Suprapubic skin (tissue), 4 donors: ENCODE data around the gene COQ10B. TPM values are rescaled to one million over a fixed set of nuclear protein-coding genes. Genes with fewer than 3 reads are reported as not detected.
"Not testable (repeated sequence)": the region's sequence is repeated elsewhere in the genome, so short reads cannot be mapped to it uniquely, and the experiment has no call there.

Experiments used
- DNase-seq, 2 donors: peaks; one replicate each; pipeline ENCODE4 v3.0.0-alpha.2; 2019; ENCODE audit warnings: low spot score in 2 of 2
- H3K27ac ChIP-seq: fragments of 200-600 bp; sonication (generic); one replicate; pipeline ENCODE4 v1.5.1; 2019
- H3K27me3 ChIP-seq: fragments of 200-600 bp; sonication (generic); one replicate; pipeline ENCODE4 v1.5.1; 2019
- H3K36me3 ChIP-seq: fragments of 200-600 bp; sonication (generic); one replicate; pipeline ENCODE4 v1.5.1; 2019
- H3K4me1 ChIP-seq: fragments of 200-600 bp; sonication (generic); one replicate; pipeline ENCODE4 v1.5.1; 2019
- H3K4me3 ChIP-seq: fragments of 200-600 bp; sonication (generic); one replicate; pipeline ENCODE4 v1.5.1; 2019; ENCODE audit warnings: mild to moderate bottlenecking
- H3K9me3 ChIP-seq: fragments of 200-600 bp; sonication (generic); one replicate; pipeline ENCODE4 v1.5.1; 2019
- EP300 ChIP-seq: sonication (generic); formaldehyde crosslinking; IDR thresholded peaks from one replicate; pipeline ENCODE4 v1.6.1; 2017; ENCODE audit warnings: antibody characterized with exemption
- POLR2A ChIP-seq, 2 donors: fragments of 450-650 bp; IDR thresholded peaks; one replicate each; pipeline ENCODE4 v1.6.1; 2017; ENCODE audit warnings: antibody characterized with exemption in 2 of 2, mild to moderate bottlenecking in 2 of 2, moderate library complexity in 2 of 2
- POLR2AphosphoS5 ChIP-seq, 3 donors: sonication (generic); formaldehyde crosslinking; IDR thresholded peaks; one replicate each; pipeline ENCODE4 v1.6.1; 2017; ENCODE audit warnings: antibody characterized with exemption in 3 of 3
- whole genome bisulfite sequencing: methylation state at CpG from one replicate; pipeline ENCODE4 v1.1.5; 2018; 5-methylcytosine and 5-hydroxymethylcytosine counted together
- total RNA-seq, 4 donors: library from RNA; depleted of rRNA; stranded (reverse); fragments of >200 nt; gene quantifications; one replicate each; pipeline ENCODE4 v1.1.0, GENCODE V29; 2016
- TF ChIP-seq, protein P1 (sequence below), 2 donors: fragments of 200-600 bp in 1 of 2; fragments of 450-650 bp in 1 of 2; sonication (generic) in 1 of 2; IDR thresholded peaks; one replicate each; pipeline ENCODE4 v1.5.1; 2016 to 2019; ENCODE audit warnings: antibody characterized with exemption in 2 of 2, mild to moderate bottlenecking in 1 of 2, moderate library complexity in 1 of 2

COQ10B gene
- total RNA-seq, 4 donors from 2014 or later, result 19.7 to 30.5 (median 25.2) TPM

- WGBS, result 68% methylated on average over 6 of the region's 6 CpGs
- DNase-seq, result no peak
- Histone ChIP-seq H3K27me3 (no peaks in the 10 kb centered on the region), H3K9me3 (no peaks in the 10 kb centered on the region), H3K4me1 (peaks cover 72% of the 10 kb centered on the region), H3K27ac (no peak overlapping the region), H3K36me3 (no peaks in the 10 kb centered on the region), H3K4me3 (no peak overlapping the region)
- TF ChIP-seq, protein P1, sequence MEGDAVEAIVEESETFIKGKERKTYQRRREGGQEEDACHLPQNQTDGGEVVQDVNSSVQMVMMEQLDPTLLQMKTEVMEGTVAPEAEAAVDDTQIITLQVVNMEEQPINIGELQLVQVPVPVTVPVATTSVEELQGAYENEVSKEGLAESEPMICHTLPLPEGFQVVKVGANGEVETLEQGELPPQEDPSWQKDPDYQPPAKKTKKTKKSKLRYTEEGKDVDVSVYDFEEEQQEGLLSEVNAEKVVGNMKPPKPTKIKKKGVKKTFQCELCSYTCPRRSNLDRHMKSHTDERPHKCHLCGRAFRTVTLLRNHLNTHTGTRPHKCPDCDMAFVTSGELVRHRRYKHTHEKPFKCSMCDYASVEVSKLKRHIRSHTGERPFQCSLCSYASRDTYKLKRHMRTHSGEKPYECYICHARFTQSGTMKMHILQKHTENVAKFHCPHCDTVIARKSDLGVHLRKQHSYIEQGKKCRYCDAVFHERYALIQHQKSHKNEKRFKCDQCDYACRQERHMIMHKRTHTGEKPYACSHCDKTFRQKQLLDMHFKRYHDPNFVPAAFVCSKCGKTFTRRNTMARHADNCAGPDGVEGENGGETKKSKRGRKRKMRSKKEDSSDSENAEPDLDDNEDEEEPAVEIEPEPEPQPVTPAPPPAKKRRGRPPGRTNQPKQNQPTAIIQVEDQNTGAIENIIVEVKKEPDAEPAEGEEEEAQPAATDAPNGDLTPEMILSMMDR (IDR thresholded peaks at IDR 0.05), result no peak
- no peak for TF ChIP-seq POLR2A (IDR thresholded peaks at IDR 0.05)
- TF ChIP-seq EP300, result no peak
- TF ChIP-seq POLR2AphosphoS5 (IDR thresholded peaks at IDR 0.05), result no peak
These were observed 21.5 kb upstream of the COQ10B start for GRCh38 chr2:197431858-197432257.

- H3K27ac ChIP-seq, H3K9me3 ChIP-seq, DNase-seq, H3K36me3 ChIP-seq, H3K27me3 ChIP-seq: not testable (repeated sequence)
- whole genome bisulfite sequencing, result 71% methylated on average over 6 of the region's 6 CpGs
- Histone ChIP-seq H3K4me3 (peak overlapping the region; percentile 96), H3K4me1 (peaks cover 66% of the 10 kb centered on the region)
These were observed 20.8 kb upstream of the COQ10B start for GRCh38 chr2:197432527-197432926.

GRCh38 chr2:197433780-197434438, 19.4 kb upstream of the COQ10B start:
- H3K36me3 ChIP-seq, result no peaks in the 10 kb centered on the region
- no peaks in the 10 kb centered on the region for H3K27me3 ChIP-seq
- DNase-seq, result no peak
- peaks cover 54% of the 10 kb centered on the region for H3K4me1 ChIP-seq
- H3K4me3 ChIP-seq, result peak overlapping the region; percentile 96
- peak overlapping the region; percentile 96 for H3K27ac ChIP-seq
- TF ChIP-seq, protein P1 (IDR thresholded peaks at IDR 0.05), result no peak
- TF ChIP-seq POLR2A (IDR thresholded peaks at IDR 0.05) (no peak), EP300 (no peak), POLR2AphosphoS5 (IDR thresholded peaks at IDR 0.05) (no peak)
- no peaks in the 10 kb centered on the region for H3K9me3 ChIP-seq
- under 1% methylated on average over 11 of the region's 11 CpGs for WGBS

- Histone ChIP-seq H3K9me3 (no peaks in the 10 kb centered on the region), H3K36me3 (no peaks in the 10 kb centered on the region), H3K27ac (peak within 1 kb of the TSS; percentile 96), H3K27me3 (no peaks in the 10 kb centered on the region), H3K4me3 (peak within 1 kb of the TSS; percentile 96), H3K4me1 (peaks cover 46% of the 10 kb centered on the region)
- under 1% methylated on average over 72 of the region's 74 CpGs for WGBS
- peak; percentile 99 for DNase-seq
- TF ChIP-seq POLR2AphosphoS5 (IDR thresholded peaks at IDR 0.05) (peak; percentile 72 to 94 (median 84)), EP300 (peak; percentile 21), POLR2A (IDR thresholded peaks at IDR 0.05) (peak; percentile 78 to 90)
- TF ChIP-seq, protein P1 (IDR thresholded peaks at IDR 0.05), result no peak
These were observed 18.5 kb upstream of the COQ10B start, which contains the start of gene SF3B1 for GRCh38 chr2:197434541-197435513. Gene SF3B1, minus strand, starts transcription at chr2:197435028. Its CDS starts 29 bp downstream, at chr2:197434999.

GRCh38 chr2:197435598-197436420, 17.5 kb upstream of the COQ10B start:
- TF ChIP-seq POLR2A (IDR thresholded peaks at IDR 0.05), result no peak
- no peak for TF ChIP-seq POLR2AphosphoS5 (IDR thresholded peaks at IDR 0.05)
- TF ChIP-seq, protein P1 (IDR thresholded peaks at IDR 0.05), result no peak
- TF ChIP-seq EP300, result no peak
- Histone ChIP-seq H3K27ac (peak overlapping the region; percentile 96), H3K4me1 (peaks cover 38% of the 10 kb centered on the region), H3K36me3 (no peaks in the 10 kb centered on the region), H3K9me3 (no peaks in the 10 kb centered on the region), H3K27me3 (no peaks in the 10 kb centered on the region), H3K4me3 (peak overlapping the region; percentile 96)
- DNase-seq, result no peak
- WGBS, result 30% methylated on average over 16 of the region's 16 CpGs
